ENCODE data around the gene CXCR5. TPM values are rescaled to one million over a fixed set of nuclear protein-coding genes. Genes with fewer than 3 reads are reported as not detected.

CXCR5 gene
- total RNA-seq, 1 donor from 2014 or later: under 0.01 TPM

DNA sequence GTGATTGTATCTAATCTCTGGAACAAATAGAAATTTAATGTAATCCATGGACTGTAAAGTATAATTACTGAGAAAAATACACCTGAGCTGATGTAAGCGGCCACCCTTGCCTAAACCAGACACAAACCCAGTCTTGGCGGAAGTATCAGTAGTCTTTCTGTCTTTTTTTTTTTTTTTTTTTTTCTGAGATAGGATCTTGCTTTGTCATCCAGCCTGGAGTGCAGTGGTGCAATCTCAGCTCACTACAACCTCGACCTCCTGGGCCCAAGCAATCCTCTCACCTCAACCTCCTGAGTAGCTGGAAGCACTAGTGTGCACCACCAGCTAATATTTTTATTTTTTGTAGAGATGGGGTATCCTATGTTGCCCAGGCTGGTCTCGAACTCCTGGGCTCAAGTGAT is 5.5 kb upstream of the CXCR5 start:
- Histone ChIP-seq H3K36me3 (ENCODE audit: control insufficient read depth, insufficient read depth, low read length) (no peaks in the 10 kb centered on the region), H3K27me3 (ENCODE audit: control insufficient read depth, insufficient read depth, low read length) (no peaks in the 10 kb centered on the region), H3K4me3 (ENCODE audit: low read depth, low read length) (no peak overlapping the region)
- no peak for DNase-seq (ENCODE audit: low read depth)
- TF ChIP-seq CTCF (IDR thresholded peaks at IDR 0.05; ENCODE audit: insufficient read depth, low read length, poor library complexity, severe bottlenecking): no peak

GRCh38 chr11:118881228-118881627 is 2.5 kb upstream of the CXCR5 start:
- H3K4me3 ChIP-seq (ENCODE audit: low read depth, low read length): no peak overlapping the region
- no peak for TF ChIP-seq CTCF (IDR thresholded peaks at IDR 0.05; ENCODE audit: insufficient read depth, low read length, poor library complexity, severe bottlenecking)
- no peaks in the 10 kb centered on the region for H3K36me3 ChIP-seq (ENCODE audit: control insufficient read depth, insufficient read depth, low read length)
- no peak for DNase-seq (ENCODE audit: low read depth)
- no peaks in the 10 kb centered on the region for H3K27me3 ChIP-seq (ENCODE audit: control insufficient read depth, insufficient read depth, low read length)

GRCh38 chr11:118882491-118882890 is 1.2 kb upstream of the CXCR5 start:
- no peaks in the 10 kb centered on the region for H3K36me3 ChIP-seq (ENCODE audit: control insufficient read depth, insufficient read depth, low read length)
- H3K4me3 ChIP-seq (ENCODE audit: low read depth, low read length): no peak overlapping the region
- no peak for DNase-seq (ENCODE audit: low read depth)
- TF ChIP-seq CTCF (IDR thresholded peaks at IDR 0.05; ENCODE audit: insufficient read depth, low read length, poor library complexity, severe bottlenecking): no peak
- H3K27me3 ChIP-seq (ENCODE audit: control insufficient read depth, insufficient read depth, low read length): no peaks in the 10 kb centered on the region

- H3K27me3 ChIP-seq (ENCODE audit: control insufficient read depth, insufficient read depth, low read length): no peaks in the 10 kb centered on the region
- no peak for TF ChIP-seq CTCF (IDR thresholded peaks at IDR 0.05; ENCODE audit: insufficient read depth, low read length, poor library complexity, severe bottlenecking)
- no peak for DNase-seq (ENCODE audit: low read depth)
Observed at GRCh38 chr11:118883004-118883367, 706 bp upstream of the CXCR5 start.

DNA sequence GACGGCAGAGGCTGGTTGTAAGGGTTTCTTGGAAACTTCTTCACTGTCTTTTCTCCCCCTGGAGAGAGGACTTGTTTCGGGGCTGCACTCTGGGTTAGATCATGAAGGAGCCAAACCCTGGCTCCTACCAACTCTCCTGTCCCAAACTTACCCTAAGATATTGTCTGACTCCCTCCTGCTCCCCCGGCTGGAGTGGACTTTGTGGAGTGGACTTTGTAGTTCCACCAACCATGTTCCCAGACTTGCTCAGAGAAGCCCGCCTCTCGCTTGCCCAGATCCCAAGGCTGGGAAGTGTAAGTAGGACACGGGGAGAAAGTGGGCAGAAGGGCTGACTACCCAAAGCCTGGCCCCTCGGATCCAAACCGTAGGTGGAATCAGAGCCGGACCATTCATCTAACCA is 1.2 kb downstream of the CXCR5 start:
- Histone ChIP-seq H3K36me3 (ENCODE audit: control insufficient read depth, insufficient read depth, low read length) (no peaks in the 10 kb centered on the region), H3K4me3 (ENCODE audit: low read depth, low read length) (no peak overlapping the region), H3K27me3 (ENCODE audit: control insufficient read depth, insufficient read depth, low read length) (no peaks in the 10 kb centered on the region)
- no peak for TF ChIP-seq CTCF (IDR thresholded peaks at IDR 0.05; ENCODE audit: insufficient read depth, low read length, poor library complexity, severe bottlenecking)
- no peak for DNase-seq (ENCODE audit: low read depth)

More at GRCh38 chr11:118883004-118883367, 706 bp upstream of the CXCR5 start:
- no peak overlapping the region for H3K4me3 ChIP-seq (ENCODE audit: low read depth, low read length)
- no peaks in the 10 kb centered on the region for H3K36me3 ChIP-seq (ENCODE audit: control insufficient read depth, insufficient read depth, low read length)

DNA sequence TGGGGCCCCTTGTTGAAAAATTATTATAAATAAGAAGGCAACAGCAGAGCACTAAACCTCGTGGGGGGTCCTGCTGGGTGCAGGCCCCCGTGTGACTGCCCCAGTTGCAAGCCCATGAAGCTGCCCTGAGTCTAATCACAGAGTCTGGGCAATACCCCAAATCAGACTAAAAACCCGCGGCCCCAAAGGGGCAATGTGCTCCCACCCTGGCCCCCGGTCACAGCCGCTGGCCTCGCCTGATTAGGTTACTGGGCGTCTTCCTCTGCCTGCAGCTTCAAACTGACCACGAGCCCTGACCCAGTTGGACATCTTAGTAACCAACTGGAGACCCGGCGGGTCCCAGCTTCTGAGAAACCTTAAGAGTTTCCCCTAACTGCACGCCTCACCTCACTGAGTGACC is 1.6 kb downstream of the CXCR5 start:
- H3K27me3 ChIP-seq (ENCODE audit: control insufficient read depth, insufficient read depth, low read length): no peaks in the 10 kb centered on the region
- DNase-seq (ENCODE audit: low read depth): no peak
- H3K4me3 ChIP-seq (ENCODE audit: low read depth, low read length): no peak overlapping the region
- H3K36me3 ChIP-seq (ENCODE audit: control insufficient read depth, insufficient read depth, low read length): no peaks in the 10 kb centered on the region
- TF ChIP-seq CTCF (IDR thresholded peaks at IDR 0.05; ENCODE audit: insufficient read depth, low read length, poor library complexity, severe bottlenecking): no peak

All from kidney epithelial cell (primary cell).